Measurements from ENCODE around the gene RSPH9.

GRCh38 chr6:43621836-43622180, 23.0 kb upstream of the RSPH9 start:
- TF ChIP-seq POLR2A (IDR thresholded peaks at IDR 0.05; ENCODE audit: extremely low read depth, insufficient read length) (no peak), MAX (IDR thresholded peaks at IDR 0.05; ENCODE audit: low read depth, low read length) (no peak), CTCF (IDR thresholded peaks at IDR 0.05; ENCODE audit: low read depth, low read length) (no peak)
